ENCODE data around the gene SLC48A1. TPM values are rescaled to one million over a fixed set of nuclear protein-coding genes. Genes with fewer than 3 reads are reported as not detected.

The SLC48A1 gene
- total RNA-seq, 4 donors from 2014 or later, result 18.9 to 35.4 (median 25.4) TPM

GRCh38 chr12:47828008-47828975, 55.3 kb downstream of the SLC48A1 start:
- WGBS, 2 donors, result 41 to 62% methylated on average over 9 to 13 of the region's 14 CpGs
- Histone ChIP-seq H3K36me3 (no peaks in the 10 kb centered on the region), H3K4me1 (peaks cover 45 to 76% (median 60%) of the 10 kb centered on the region in 3 donors), H3K27ac (peak overlapping the region; percentile 82 to 99 (median 90)), H3K4me3 (peak overlapping the region in 1 of 4 donors; percentile 46), H3K9me3 (no peaks in the 10 kb centered on the region), H3K27me3 (no peaks in the 10 kb centered on the region)
- no peak for DNase-seq
- intact Hi-C loops (cut with DNase I), result no loop called here
- TF ChIP-seq, protein P1, sequence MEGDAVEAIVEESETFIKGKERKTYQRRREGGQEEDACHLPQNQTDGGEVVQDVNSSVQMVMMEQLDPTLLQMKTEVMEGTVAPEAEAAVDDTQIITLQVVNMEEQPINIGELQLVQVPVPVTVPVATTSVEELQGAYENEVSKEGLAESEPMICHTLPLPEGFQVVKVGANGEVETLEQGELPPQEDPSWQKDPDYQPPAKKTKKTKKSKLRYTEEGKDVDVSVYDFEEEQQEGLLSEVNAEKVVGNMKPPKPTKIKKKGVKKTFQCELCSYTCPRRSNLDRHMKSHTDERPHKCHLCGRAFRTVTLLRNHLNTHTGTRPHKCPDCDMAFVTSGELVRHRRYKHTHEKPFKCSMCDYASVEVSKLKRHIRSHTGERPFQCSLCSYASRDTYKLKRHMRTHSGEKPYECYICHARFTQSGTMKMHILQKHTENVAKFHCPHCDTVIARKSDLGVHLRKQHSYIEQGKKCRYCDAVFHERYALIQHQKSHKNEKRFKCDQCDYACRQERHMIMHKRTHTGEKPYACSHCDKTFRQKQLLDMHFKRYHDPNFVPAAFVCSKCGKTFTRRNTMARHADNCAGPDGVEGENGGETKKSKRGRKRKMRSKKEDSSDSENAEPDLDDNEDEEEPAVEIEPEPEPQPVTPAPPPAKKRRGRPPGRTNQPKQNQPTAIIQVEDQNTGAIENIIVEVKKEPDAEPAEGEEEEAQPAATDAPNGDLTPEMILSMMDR (IDR thresholded peaks at IDR 0.05), result no peak
- TF ChIP-seq POLR2A (IDR thresholded peaks at IDR 0.05), result no peak

GRCh38 chr12:47828976-47829482, 56.0 kb downstream of the SLC48A1 start:
- H3K4me1 ChIP-seq, result peaks cover 43 to 69% (median 53%) of the 10 kb centered on the region in 3 donors
- no peaks in the 10 kb centered on the region for H3K9me3 ChIP-seq
- peak in 1 of 4 donors; percentile 26 for TF ChIP-seq POLR2A (IDR thresholded peaks at IDR 0.05)
- TF ChIP-seq, protein P1 (IDR thresholded peaks at IDR 0.05), result no peak
- H3K27me3 ChIP-seq, result no peaks in the 10 kb centered on the region
- peak overlapping the region; percentile 82 to 99 (median 90) for H3K27ac ChIP-seq
- 6 to 30% methylated on average over 2 to 3 of the region's 7 CpGs for WGBS, 2 donors
- H3K4me3 ChIP-seq, result peak overlapping the region in 1 of 4 donors; percentile 46
- H3K36me3 ChIP-seq, result no peaks in the 10 kb centered on the region
- intact Hi-C loops (cut with DNase I), result no loop called here
- no peak for DNase-seq

DNA sequence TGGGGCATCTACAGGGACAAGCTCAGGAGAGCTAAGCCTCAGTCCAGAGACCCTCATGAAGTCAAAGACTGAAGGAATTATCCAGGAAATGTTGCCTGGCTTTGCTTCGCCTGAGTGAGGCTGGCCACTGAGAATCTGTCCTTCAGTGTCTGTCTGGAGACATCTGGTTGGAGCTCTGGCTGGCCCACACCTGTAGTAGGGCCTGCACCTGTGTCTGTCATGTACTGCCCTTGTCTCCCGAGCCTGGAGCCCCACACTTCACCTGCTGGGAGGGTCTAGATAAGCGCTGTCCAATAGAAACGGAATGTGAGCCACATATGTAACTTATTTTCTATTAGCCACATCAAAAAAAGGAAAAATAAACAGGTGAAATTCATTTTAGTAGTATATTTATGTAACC, 56.5 kb downstream of the SLC48A1 start:
- TF ChIP-seq, protein P1 (IDR thresholded peaks at IDR 0.05), result no peak
- TF ChIP-seq POLR2A (IDR thresholded peaks at IDR 0.05), result no peak
- H3K36me3 ChIP-seq, result no peaks in the 10 kb centered on the region
- WGBS, 2 donors, result 61 to 91% methylated on average over 3 to 4 of the region's 4 CpGs
- H3K27ac ChIP-seq, result peak overlapping the region; percentile 82 to 99 (median 90)
- intact Hi-C loops (cut with DNase I), result no loop called here
- no peak for DNase-seq
- no peak overlapping the region for H3K4me3 ChIP-seq
- no peaks in the 10 kb centered on the region for H3K9me3 ChIP-seq
- H3K4me1 ChIP-seq, result peaks cover 37 to 64% (median 47%) of the 10 kb centered on the region in 3 donors
- no peaks in the 10 kb centered on the region for H3K27me3 ChIP-seq

Other genes with a start within 250 kb of the SLC48A1 start
- 10 to 100 TPM in 3 of 4 donors, 1 to 10 TPM in 1; 7.7 to 20.3 (median 17.7) TPM for gene RPAP3, start 67.2 kb upstream of the SLC48A1 start, total RNA-seq
- 100 to 1,000 TPM in 1 of 4 donors, 10 to 100 TPM in 3; 39.8 to 112 (median 46.3) TPM for gene ENDOU, start 47.7 kb upstream of the SLC48A1 start, total RNA-seq
- gene RAPGEF3, start 14.4 kb upstream of the SLC48A1 start, total RNA-seq, result 10 to 100 TPM; 12.9 to 39.3 (median 22.5) TPM
- 10 to 100 TPM; 19.8 to 37.2 (median 24.0) TPM for gene HDAC7, start 46.7 kb downstream of the SLC48A1 start, total RNA-seq
- gene VDR, start 131.8 kb downstream of the SLC48A1 start, total RNA-seq, result 10 to 100 TPM; 16.6 to 25.0 (median 21.3) TPM
- gene TMEM106C, start 190.4 kb downstream of the SLC48A1 start, total RNA-seq, result 10 to 100 TPM; 24.1 to 92.7 (median 63.5) TPM
- gene COL2A1, start 231.2 kb downstream of the SLC48A1 start, total RNA-seq, result not detected